Activated CD4-positive, alpha-beta memory T cell treated with anti-CD3 and anti-CD28 coated beads for 36 hours (primary cell): ENCODE measurements around the gene DKC1. TPM values are rescaled to one million over a fixed set of nuclear protein-coding genes. Genes with fewer than 3 reads are reported as not detected.

Experiments
- CTCF ChIA-PET: fragments of 350-600 bp; sonication (Branson Sonifier 250); formaldehyde crosslinking; loops from one replicate; lab custom pipeline; 2021; ENCODE audit warnings: antibody characterized with exemption, inconsistent platforms; lab: Charles Lee
- POLR2A ChIA-PET: fragments of 350-600 bp; sonication (Branson Sonifier 250); formaldehyde crosslinking; loops from one replicate; lab custom pipeline; 2021; ENCODE audit warnings: antibody characterized with exemption; lab: Charles Lee
- DNase-seq: peaks from one replicate; pipeline ENCODE4 v3.0.0-alpha.2; 2020
- H3K27ac Mint-ChIP-seq: one replicate; pipeline ENCODE4 v1.8.0; 2021; ENCODE audit warnings: mixed read lengths
- H3K27me3 Mint-ChIP-seq: one replicate; pipeline ENCODE4 v1.8.0; 2021; ENCODE audit warnings: mixed read lengths
- H3K36me3 Mint-ChIP-seq: one replicate; pipeline ENCODE4 v1.8.0; 2021; ENCODE audit warnings: mixed read lengths
- H3K4me1 Mint-ChIP-seq: one replicate; pipeline ENCODE4 v1.8.0; 2021; ENCODE audit warnings: low read depth, mixed read lengths
- H3K4me3 Mint-ChIP-seq: one replicate; pipeline ENCODE4 v1.8.0; 2021; ENCODE audit warnings: mild to moderate bottlenecking, mixed read lengths
- H3K9me3 Mint-ChIP-seq: one replicate; pipeline ENCODE4 v1.8.0; 2021; ENCODE audit warnings: mixed read lengths
- intact Hi-C: fragments of 100-400 bp; cut with micrococcal nuclease; formaldehyde crosslinking; loops from one replicate; pipeline ENCODE4 v1.15.1; 2023
- total RNA-seq, 2 experiments: library from RNA; stranded (reverse); gene quantifications; one replicate each; pipeline ENCODE4 v1.2.3, GENCODE V29; 2021

Gene DKC1
- 10 to 100 TPM; 94.0 to 95.5 TPM for total RNA-seq

DNA sequence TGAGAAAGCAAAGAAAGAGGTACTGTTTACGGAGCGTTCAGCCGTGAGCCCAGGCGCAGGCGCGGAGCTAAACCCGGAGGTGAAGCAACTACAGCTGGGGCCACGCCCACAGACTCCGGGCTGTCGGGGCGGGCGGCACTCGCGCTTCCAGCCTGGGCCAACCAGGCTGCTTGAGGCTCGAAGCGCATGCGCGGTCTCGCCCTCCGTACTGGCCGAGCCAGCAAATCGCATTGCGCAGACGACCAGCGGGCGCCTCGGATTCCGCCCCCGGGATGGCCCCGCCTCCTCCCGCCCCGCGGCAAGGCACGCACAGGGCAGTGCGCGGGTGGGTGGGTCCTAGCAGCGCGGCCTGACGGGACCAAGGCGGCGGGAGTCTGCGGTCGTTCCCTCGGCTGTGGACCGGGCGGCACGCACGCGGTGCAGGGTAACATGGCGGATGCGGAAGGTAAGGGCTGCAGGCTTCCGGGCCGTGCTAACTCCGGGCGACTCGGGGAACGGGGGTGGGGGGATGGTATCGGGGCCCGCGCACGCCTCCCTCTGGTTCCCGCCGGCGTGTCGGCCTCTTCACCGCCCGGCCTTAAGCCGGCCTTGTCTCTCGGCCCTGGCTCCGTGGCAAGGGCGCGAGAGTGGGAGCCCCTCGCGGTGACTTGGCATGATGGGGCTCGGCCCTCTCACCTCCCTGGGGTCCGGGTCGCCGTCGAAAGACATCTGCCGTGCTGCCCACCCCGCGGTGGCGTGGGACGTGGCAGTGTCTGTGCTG lies at the start of gene DKC1:
Gene DKC1, plus strand, starts transcription at position 328 of the 760 bp plus-strand sequence. Its CDS starts 102 bp downstream, at position 430.
- Mint-ChIP-seq H3K4me1 (peaks cover 33% of the 10 kb centered on the region), H3K27ac (peak within 1 kb of the TSS; percentile 91), H3K27me3 (no peaks in the 10 kb centered on the region), H3K9me3 (no peaks in the 10 kb centered on the region), H3K4me3 (peak within 1 kb of the TSS; percentile 85), H3K36me3 (peaks cover 28% of the 10 kb centered on the region)
- ChIA-PET POLR2A (interaction anchor here (0.6 to 2.2 kb wide), 4 partner anchors 11 to 452 kb away, joined by 3 to 11 read pairs (median 7); partner anchors contain the start of gene GAB3), CTCF (interaction anchor here (1.0 to 1.9 kb wide), 5 partner anchors 12 to 49 kb away, joined by 3 to 6 read pairs (median 4); partner anchors contain the start of gene GAB3)
- DNase-seq: peak; percentile 96
- intact Hi-C loops: loop anchor here (1.0 to 5.0 kb wide), 3 partner anchors 11 to 45 kb away; partner anchors contain the start of gene GAB3

DNA sequence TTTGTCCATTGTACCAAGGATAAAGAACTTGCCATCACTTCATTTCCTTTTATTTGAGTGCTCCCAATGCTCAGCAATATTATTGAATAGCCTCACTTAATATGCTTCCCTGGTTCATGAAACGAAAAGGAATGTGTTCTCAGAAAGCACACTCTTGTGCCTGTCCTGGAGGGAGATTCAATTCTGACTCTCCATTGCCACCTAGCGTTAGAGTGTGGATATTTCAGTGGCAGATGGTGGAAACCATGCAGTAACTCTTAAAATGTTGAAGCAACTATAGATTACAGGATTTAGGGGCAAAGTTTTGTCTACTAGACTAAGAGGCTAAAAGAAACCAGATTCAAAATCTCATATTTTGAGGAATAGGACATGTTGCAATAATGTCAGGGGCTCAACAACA lies 47.7 kb upstream of the DKC1 start:
- H3K27me3 Mint-ChIP-seq: no peaks in the 10 kb centered on the region
- POLR2A ChIA-PET: no interaction called here

DNA sequence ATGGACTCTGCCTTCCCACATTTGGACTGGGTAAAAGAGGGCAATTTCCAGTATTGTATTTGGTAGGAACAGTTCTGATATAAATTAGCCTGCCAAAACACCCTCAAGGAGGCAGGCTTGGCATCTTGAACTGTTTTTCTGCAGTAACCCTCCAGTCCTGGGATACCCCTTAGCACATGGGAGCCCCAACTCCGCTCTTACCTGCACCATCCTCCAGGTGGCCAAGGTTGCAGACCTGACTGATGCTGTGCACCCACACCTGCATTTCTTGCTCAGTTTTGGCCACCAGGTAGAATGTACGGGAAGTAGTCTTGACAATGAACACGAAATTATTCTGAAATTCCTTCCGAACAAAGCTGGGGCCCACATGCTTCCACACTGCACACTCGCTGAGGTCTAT lies 46.8 kb upstream of the DKC1 start:
- Mint-ChIP-seq H3K27ac (no peak overlapping the region), H3K4me3 (no peak overlapping the region), H3K27me3 (no peaks in the 10 kb centered on the region), H3K9me3 (no peaks in the 10 kb centered on the region), H3K36me3 (peaks cover 7% of the 10 kb centered on the region), H3K4me1 (peaks cover 57% of the 10 kb centered on the region)
- POLR2A ChIA-PET: no interaction called here
- CTCF ChIA-PET: interaction anchor here (1.4 to 4.7 kb wide), 3 partner anchors 14 to 52 kb away, joined by 3 to 41 read pairs (median 6); partner anchors contain the start of gene GAB3
- intact Hi-C loops: loop anchor here (5.0 kb wide), 1 partner anchor 46 kb away; the partner anchor contains the start of gene DKC1
- no peak for DNase-seq

More for the DNA sequence above, 47.7 kb upstream of the DKC1 start:
- no peaks in the 10 kb centered on the region for H3K9me3 Mint-ChIP-seq
- H3K36me3 Mint-ChIP-seq: peaks cover 7% of the 10 kb centered on the region
- peak; percentile 42 for DNase-seq
- no peak overlapping the region for H3K27ac Mint-ChIP-seq
- H3K4me3 Mint-ChIP-seq: no peak overlapping the region
- H3K4me1 Mint-ChIP-seq: peaks cover 55% of the 10 kb centered on the region
- CTCF ChIA-PET: no interaction called here
- intact Hi-C loops: loop anchor here (5.0 kb wide), 1 partner anchor 47 kb away; the partner anchor contains the start of gene DKC1

DNA sequence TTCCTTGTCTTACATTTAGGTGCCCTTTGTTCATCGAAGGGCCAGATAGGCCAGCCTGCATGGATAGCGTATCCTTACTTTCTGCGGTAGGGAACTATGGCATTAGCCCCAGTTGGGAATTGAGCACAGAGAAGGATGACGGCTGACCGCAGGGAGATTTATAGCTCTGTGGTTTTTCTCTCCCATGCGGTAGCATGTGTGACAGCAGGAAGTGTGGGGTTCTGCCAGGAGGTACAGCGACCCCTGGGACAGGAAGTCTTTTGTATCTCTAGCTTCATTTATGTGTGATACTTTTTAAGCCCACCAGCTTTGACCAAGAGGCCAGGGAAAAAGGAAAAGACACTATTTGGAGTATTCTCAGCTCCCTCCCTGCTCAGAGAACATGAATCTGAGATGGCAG lies 44.8 kb upstream of the DKC1 start:
- intact Hi-C loops: loop anchor here (2.0 to 5.0 kb wide), 2 partner anchors 15 to 44 kb away; partner anchors contain the start of gene DKC1
- H3K27ac Mint-ChIP-seq: peak overlapping the region; percentile 87
- no peaks in the 10 kb centered on the region for H3K9me3 Mint-ChIP-seq
- H3K4me3 Mint-ChIP-seq: no peak overlapping the region
- H3K4me1 Mint-ChIP-seq: peaks cover 50% of the 10 kb centered on the region
- ChIA-PET CTCF (interaction anchor here (0.9 to 4.7 kb wide), 3 partner anchors 14 to 68 kb away, joined by 3 to 41 read pairs (median 3); partner anchors contain the start of gene GAB3), POLR2A (interaction anchor here (1.0 kb wide), 1 partner anchor 12 kb away, joined by 3 read pairs; no protein-coding TSS in a partner anchor)
- no peaks in the 10 kb centered on the region for H3K36me3 Mint-ChIP-seq
- DNase-seq: peak; percentile 17
- no peaks in the 10 kb centered on the region for H3K27me3 Mint-ChIP-seq

GRCh38 chrX:154718616-154719015 lies 44.0 kb upstream of the DKC1 start:
- CTCF ChIA-PET: interaction anchor here (0.9 to 4.7 kb wide), 4 partner anchors 13 to 31 kb away, joined by 3 to 41 read pairs (median 4); partner anchors contain the start of gene GAB3
- Mint-ChIP-seq H3K9me3 (no peaks in the 10 kb centered on the region), H3K36me3 (no peaks in the 10 kb centered on the region), H3K27me3 (no peaks in the 10 kb centered on the region), H3K4me3 (no peak overlapping the region), H3K4me1 (peaks cover 49% of the 10 kb centered on the region), H3K27ac (peak overlapping the region; percentile 87)
- no peak for DNase-seq
- intact Hi-C loops: loop anchor here (1.0 to 5.0 kb wide), 3 partner anchors 14 to 44 kb away; partner anchors contain the start of gene DKC1
- POLR2A ChIA-PET: interaction anchor here (0.6 to 1.9 kb wide), 6 partner anchors 11 to 131 kb away, joined by 3 to 6 read pairs (median 4); partner anchors contain the start of gene DKC1

DNA sequence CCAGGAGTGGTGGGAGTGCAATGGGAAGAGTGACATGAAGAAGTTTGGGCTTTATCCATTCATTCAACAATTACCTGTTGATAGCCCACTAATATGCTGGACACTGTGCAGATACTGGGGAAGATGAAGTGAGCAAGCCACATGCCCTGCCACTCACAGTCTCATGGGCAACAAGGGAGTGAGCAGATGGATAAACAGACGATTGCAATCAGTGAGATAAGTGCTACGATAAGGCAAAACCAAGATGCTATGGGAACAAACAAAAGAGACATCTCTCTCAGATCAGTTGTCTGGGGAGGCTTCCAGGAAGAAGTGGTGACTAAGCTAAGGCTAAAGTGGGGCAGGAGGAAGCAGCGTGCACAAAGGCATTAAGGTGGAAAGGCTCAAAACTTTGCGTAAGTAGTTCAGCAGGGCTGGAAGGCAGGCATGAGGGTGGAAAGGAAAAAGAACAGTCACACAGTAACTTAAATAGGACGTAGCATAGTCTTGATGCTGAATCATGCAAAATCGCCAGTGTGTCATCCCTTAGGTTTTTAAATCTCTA lies 43.5 kb upstream of the DKC1 start:
- peaks cover 53% of the 10 kb centered on the region for H3K4me1 Mint-ChIP-seq
- ChIA-PET POLR2A (interaction anchor here (0.6 to 1.9 kb wide), 7 partner anchors 17 to 130 kb away, joined by 3 to 6 read pairs (median 3); partner anchors contain the start of gene DKC1), CTCF (interaction anchor here (1.2 to 4.7 kb wide), 5 partner anchors 13 to 31 kb away, joined by 3 to 41 read pairs (median 4); partner anchors contain the start of gene GAB3)
- peak overlapping the region; percentile 42 for H3K4me3 Mint-ChIP-seq
- H3K9me3 Mint-ChIP-seq: no peaks in the 10 kb centered on the region
- no peaks in the 10 kb centered on the region for H3K36me3 Mint-ChIP-seq
- peak overlapping the region; percentile 87 for H3K27ac Mint-ChIP-seq
- no peaks in the 10 kb centered on the region for H3K27me3 Mint-ChIP-seq
- intact Hi-C loops: loop anchor here (1.0 to 5.0 kb wide), 3 partner anchors 14 to 43 kb away; partner anchors contain the start of gene DKC1
- peak; percentile 68 for DNase-seq

- Mint-ChIP-seq H3K27me3 (no peaks in the 10 kb centered on the region), H3K4me3 (no peak overlapping the region), H3K9me3 (no peaks in the 10 kb centered on the region), H3K36me3 (no peaks in the 10 kb centered on the region), H3K27ac (peak overlapping the region; percentile 87), H3K4me1 (peaks cover 57% of the 10 kb centered on the region)
- CTCF ChIA-PET: interaction anchor here (1.2 to 4.7 kb wide), 5 partner anchors 12 to 30 kb away, joined by 3 to 41 read pairs (median 4); partner anchors contain the start of gene GAB3
- intact Hi-C loops: no loop called here
- POLR2A ChIA-PET: interaction anchor here (1.0 to 1.9 kb wide), 5 partner anchors 16 to 59 kb away, joined by 3 to 6 read pairs (median 5); no protein-coding TSS in a partner anchor
- DNase-seq: no peak
Observed at GRCh38 chrX:154720067-154720466, 42.6 kb upstream of the DKC1 start.

- peaks cover 67% of the 10 kb centered on the region for H3K4me1 Mint-ChIP-seq
- intact Hi-C loops: no loop called here
- no peak overlapping the region for H3K27ac Mint-ChIP-seq
- CTCF ChIA-PET: no interaction called here
- no peaks in the 10 kb centered on the region for H3K9me3 Mint-ChIP-seq
- H3K27me3 Mint-ChIP-seq: no peaks in the 10 kb centered on the region
- POLR2A ChIA-PET: no interaction called here
- H3K36me3 Mint-ChIP-seq: no peaks in the 10 kb centered on the region
- no peak for DNase-seq
- no peak overlapping the region for H3K4me3 Mint-ChIP-seq
Observed at GRCh38 chrX:154721155-154721554, 41.5 kb upstream of the DKC1 start.

DNA sequence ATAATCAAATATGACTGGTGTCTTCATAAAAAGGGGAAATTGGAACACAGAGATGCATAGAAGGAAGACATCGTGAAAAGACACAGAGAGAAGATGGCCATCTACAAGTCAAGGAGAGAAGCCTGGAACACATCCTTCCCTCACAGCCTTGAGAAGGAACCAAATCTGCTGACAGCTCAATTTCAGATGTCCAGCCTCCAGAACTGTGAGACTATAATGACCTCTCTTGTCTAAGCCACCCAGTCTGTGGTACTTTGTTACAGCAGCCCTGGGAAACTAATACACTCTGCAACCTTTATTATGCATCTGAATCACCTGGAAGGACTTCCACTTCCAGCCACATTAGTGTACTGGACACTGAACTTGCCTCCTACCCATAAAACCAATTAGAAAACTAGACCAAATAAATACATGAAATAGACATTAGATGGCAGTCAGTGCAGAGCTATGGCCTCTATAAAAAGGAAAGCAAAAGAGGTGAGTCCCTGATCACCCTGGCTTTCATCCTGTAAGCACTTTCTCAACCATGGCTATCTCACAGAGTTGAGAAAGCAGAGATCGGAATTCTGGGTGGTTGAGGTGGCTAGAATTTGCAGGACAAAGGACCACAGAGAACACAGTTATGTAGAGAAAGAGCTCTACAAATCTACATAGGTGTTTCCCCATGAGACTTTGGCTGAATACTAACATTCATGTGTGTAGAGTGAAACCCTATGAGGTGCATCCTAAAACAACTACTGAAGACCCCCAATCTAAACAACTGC lies 37.5 kb upstream of the DKC1 start:
- ChIA-PET POLR2A (interaction anchor here (1.1 kb wide), 1 partner anchor 23 kb away, joined by 4 read pairs; no protein-coding TSS in a partner anchor), CTCF (interaction anchor here (0.8 to 3.5 kb wide), 3 partner anchors 12 to 24 kb away, joined by 4 to 33 read pairs (median 6); partner anchors contain the start of gene GAB3)
- Mint-ChIP-seq H3K27me3 (no peaks in the 10 kb centered on the region), H3K27ac (peak overlapping the region; percentile 73), H3K4me1 (peaks cover 72% of the 10 kb centered on the region), H3K4me3 (no peak overlapping the region), H3K9me3 (no peaks in the 10 kb centered on the region), H3K36me3 (no peaks in the 10 kb centered on the region)
- intact Hi-C loops: loop anchor here (1.0 kb wide), 1 partner anchor 8 kb away; no protein-coding TSS in a partner anchor
- DNase-seq: peak; percentile 17

DNA sequence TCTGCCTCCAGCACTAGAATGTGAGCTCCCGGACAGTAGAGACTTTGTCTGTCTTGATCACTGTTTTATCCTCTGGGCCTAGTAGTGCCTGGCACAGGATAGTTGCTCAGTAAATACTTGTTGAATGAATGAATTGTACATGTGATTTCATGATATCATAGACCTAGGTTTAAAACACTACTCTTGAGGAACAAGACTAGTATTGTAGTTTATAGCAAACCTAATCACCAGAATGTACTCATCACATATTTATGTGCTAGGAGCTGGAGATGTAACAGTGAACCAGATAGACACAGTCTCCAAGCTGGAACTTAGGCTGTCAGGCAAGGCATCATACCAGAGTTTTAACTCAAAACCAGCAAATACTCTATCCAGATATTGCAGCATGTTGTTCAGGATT lies 35.2 kb upstream of the DKC1 start:
- Mint-ChIP-seq H3K27me3 (no peaks in the 10 kb centered on the region), H3K4me3 (no peak overlapping the region), H3K27ac (no peak overlapping the region), H3K4me1 (peaks cover 81% of the 10 kb centered on the region), H3K36me3 (no peaks in the 10 kb centered on the region), H3K9me3 (no peaks in the 10 kb centered on the region)
- no peak for DNase-seq
- ChIA-PET CTCF (no interaction called here), POLR2A (no interaction called here)
- intact Hi-C loops: no loop called here

- ChIA-PET CTCF (no interaction called here), POLR2A (no interaction called here)
- no peaks in the 10 kb centered on the region for H3K9me3 Mint-ChIP-seq
Observed at GRCh38 chrX:154727871-154728270, 34.8 kb upstream of the DKC1 start.

More at GRCh38 chrX:154727871-154728270, 34.8 kb upstream of the DKC1 start:
- intact Hi-C loops: no loop called here
- H3K4me1 Mint-ChIP-seq: peaks cover 85% of the 10 kb centered on the region
- H3K36me3 Mint-ChIP-seq: no peaks in the 10 kb centered on the region
- no peak overlapping the region for H3K4me3 Mint-ChIP-seq
- H3K27ac Mint-ChIP-seq: no peak overlapping the region
- no peaks in the 10 kb centered on the region for H3K27me3 Mint-ChIP-seq
- DNase-seq: no peak
